GM12864 (cell line): ENCODE results near the gene ZFAND2A.

Source experiments
- DNase-seq: peaks from one replicate; pipeline ENCODE4 v3.0.0-alpha.2; 2011; ENCODE audit warnings: low read depth
- H3K4me3 ChIP-seq: 2 replicates; pipeline ENCODE4 v1.5.1; 2011; ENCODE audit warnings: mild to moderate bottlenecking, low read depth, low read length, control low read depth
- TF ChIP-seq, protein P1 (sequence below): IDR thresholded peaks from 2 replicates; pipeline ENCODE4 v1.5.1; 2011; ENCODE audit warnings: low read depth, mild to moderate bottlenecking, moderate library complexity, low read length, control low read depth, inconsistent platforms; ENCODE audit errors: missing control alignments

ZFAND2A gene

DNA sequence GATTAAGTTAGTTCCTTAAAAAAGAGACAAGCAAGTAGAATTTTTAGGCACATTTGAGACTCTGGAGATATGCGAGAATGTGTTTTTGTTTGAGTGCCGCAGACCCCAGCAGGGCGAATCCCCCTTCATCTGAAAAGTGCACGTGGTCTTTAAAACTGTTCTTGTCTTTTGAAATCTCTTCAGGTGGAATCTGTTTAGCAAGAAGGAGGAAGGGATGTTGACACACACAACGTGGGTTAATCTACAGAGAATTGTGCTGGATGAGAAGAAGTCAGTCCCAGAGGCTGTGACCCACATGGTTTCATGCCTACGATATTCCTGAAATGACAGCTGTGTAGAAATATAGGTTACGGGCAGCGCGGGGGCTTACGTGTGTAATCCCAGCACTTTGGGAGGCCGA lies 27.1 kb upstream of the ZFAND2A start:
- TF ChIP-seq, protein P1, sequence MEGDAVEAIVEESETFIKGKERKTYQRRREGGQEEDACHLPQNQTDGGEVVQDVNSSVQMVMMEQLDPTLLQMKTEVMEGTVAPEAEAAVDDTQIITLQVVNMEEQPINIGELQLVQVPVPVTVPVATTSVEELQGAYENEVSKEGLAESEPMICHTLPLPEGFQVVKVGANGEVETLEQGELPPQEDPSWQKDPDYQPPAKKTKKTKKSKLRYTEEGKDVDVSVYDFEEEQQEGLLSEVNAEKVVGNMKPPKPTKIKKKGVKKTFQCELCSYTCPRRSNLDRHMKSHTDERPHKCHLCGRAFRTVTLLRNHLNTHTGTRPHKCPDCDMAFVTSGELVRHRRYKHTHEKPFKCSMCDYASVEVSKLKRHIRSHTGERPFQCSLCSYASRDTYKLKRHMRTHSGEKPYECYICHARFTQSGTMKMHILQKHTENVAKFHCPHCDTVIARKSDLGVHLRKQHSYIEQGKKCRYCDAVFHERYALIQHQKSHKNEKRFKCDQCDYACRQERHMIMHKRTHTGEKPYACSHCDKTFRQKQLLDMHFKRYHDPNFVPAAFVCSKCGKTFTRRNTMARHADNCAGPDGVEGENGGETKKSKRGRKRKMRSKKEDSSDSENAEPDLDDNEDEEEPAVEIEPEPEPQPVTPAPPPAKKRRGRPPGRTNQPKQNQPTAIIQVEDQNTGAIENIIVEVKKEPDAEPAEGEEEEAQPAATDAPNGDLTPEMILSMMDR = no peak
- no peak overlapping the region for H3K4me3 ChIP-seq
- DNase-seq = no peak

DNA sequence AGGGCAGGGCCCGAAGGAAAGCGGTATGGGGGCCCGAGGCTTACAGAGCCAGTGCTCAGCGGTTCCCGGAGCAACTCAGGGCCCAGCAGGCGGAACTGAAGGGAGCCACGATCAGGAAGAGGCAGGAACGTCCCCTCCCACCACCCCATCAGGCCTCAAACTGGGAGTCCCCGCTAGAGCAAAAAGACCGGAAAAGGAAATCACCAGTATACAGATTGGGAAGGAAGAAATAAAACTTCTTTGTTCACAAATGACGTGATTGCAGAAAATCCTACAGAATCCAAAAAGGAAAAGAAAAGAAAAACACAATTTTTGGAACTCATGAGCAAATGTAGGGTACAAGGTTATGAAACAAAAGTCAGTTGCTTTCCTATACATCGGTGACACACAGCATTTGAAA lies 21.6 kb upstream of the ZFAND2A start:
- TF ChIP-seq, protein P1 = no peak
- no peak overlapping the region for H3K4me3 ChIP-seq
- no peak for DNase-seq

DNA sequence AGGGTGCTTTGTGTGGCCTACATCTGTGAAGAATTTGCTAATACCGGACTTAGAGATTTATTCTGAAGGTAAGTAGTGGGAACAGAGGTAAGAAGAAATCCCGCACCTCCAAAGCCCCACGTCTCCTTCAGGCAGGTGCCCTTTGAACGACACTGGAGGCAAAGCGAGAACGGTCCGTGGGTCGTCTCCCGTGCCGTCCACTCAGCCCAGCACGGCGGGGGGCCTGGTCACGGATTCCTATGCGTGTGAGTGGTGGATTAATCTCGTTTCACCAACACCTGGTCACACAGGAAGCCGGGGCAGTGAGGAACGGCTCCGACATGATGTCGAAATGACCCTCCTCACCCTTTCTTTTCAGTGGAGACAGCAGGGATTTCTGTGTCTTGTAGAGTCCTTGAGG lies 21.0 kb upstream of the ZFAND2A start:
- no peak for DNase-seq
- no peak overlapping the region for H3K4me3 ChIP-seq
- TF ChIP-seq, protein P1 = no peak

DNA sequence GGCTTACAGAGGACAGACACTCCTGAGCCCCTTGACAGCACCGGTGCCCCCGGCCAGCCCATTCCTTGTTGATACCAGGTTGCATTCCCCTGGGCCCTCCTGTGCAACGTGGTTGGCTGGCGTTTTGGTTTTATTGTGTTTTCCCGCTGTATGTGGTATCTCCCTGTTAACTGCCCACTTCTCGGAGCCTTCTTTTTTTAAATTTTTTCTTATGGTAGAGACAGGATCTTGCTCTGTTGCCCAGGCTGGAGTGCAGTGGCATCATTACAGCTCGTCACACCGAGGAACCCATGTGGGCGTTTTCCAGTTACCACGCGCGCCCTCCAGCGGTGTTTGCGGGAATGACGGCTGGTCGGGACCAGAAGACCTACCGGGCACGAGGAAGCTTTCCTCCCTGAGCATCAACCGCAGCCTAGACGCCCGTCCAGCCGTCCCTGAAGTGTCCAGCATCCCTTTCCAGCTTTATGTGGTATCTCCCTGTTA lies 16.9 kb upstream of the ZFAND2A start:
- peak overlapping the region; percentile 43; the same call in 1 of the 2 replicates for H3K4me3 ChIP-seq
- TF ChIP-seq, protein P1 = peak; percentile 89
- no peak for DNase-seq

DNA sequence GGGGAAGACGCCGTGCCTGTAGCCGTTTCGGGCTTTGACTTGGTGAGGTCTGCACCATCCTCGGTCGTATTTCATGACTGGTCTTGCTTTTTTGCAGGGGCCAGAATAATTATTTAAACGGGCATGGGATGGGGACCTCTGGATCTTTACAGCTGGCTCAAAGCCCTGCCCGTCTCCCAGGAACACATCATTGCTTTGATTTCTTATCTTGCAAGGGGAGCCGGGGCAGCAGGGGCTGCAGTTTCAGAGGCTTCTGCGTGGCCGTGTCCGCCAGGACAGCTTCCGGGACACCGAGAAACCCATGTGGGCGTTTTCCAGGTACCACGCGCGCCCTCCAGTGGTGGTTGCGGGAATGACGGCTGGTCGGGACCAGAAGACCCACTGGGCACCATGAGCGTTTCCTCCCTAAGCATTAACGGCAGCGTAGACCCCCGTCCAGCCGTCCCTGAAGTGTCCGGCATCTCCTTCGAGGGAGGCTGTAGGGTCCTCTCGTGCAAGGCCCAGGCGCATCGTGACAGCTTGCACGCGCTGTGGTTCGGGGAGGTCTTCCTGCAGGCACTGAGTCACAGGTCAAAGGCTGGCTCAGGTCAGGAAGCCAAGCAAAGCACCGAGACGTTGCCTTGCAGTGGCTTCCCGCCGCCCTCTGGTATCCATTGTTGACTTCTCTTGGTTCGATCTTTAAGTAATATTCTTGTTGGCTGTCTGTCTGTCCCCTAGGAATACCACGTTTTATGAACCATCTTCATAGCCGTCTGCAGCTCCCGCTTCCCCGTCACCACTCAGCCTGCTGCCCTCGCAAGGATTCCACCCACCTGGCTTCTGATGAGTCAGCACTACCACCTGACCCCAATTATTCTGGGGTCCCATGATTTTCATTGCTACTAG lies 16.2 kb upstream of the ZFAND2A start:
- DNase-seq = peak; percentile 43
- TF ChIP-seq, protein P1 = peak; percentile 99
- H3K4me3 ChIP-seq = peak overlapping the region; percentile 43

DNA sequence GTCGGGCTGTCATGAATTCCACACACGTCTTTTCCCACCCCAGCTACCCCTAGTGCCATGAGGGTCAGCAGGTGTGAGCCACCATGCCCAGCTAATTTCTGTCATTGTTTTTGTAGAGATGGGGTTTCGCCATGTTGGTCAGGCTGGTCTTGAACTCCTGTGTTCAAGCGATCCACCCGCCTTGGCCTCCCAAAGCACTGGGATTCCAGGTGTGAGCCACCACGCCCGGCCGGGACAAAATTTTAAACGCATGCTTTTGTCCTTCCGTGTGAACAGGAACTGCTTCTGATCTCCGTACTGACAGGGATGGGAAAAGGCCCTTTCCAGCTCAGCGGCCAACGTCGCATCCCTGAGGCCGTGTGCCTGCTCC lies 15.6 kb upstream of the ZFAND2A start:
- no peak for DNase-seq
- H3K4me3 ChIP-seq = no peak overlapping the region; the same call in 1 of the 2 replicates
- TF ChIP-seq, protein P1 = no peak
